ENCODE data around the gene KCNQ1. TPM values are rescaled to one million over a fixed set of nuclear protein-coding genes. Genes with fewer than 3 reads are reported as not detected.

KCNQ1 gene
- total and polyA plus RNA-seq, 2 of the 13 experiments (the other 11 are each of a cell fraction or from before 2014, with no cell fraction given): 0.02 to 0.08 TPM

- TF ChIP-seq, protein P1, sequence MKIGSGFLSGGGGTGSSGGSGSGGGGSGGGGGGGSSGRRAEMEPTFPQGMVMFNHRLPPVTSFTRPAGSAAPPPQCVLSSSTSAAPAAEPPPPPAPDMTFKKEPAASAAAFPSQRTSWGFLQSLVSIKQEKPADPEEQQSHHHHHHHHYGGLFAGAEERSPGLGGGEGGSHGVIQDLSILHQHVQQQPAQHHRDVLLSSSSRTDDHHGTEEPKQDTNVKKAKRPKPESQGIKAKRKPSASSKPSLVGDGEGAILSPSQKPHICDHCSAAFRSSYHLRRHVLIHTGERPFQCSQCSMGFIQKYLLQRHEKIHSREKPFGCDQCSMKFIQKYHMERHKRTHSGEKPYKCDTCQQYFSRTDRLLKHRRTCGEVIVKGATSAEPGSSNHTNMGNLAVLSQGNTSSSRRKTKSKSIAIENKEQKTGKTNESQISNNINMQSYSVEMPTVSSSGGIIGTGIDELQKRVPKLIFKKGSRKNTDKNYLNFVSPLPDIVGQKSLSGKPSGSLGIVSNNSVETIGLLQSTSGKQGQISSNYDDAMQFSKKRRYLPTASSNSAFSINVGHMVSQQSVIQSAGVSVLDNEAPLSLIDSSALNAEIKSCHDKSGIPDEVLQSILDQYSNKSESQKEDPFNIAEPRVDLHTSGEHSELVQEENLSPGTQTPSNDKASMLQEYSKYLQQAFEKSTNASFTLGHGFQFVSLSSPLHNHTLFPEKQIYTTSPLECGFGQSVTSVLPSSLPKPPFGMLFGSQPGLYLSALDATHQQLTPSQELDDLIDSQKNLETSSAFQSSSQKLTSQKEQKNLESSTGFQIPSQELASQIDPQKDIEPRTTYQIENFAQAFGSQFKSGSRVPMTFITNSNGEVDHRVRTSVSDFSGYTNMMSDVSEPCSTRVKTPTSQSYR (CRISPR knock-in tag; IDR thresholded peaks at IDR 0.05; ENCODE audit: borderline replicate concordance): peak; percentile 65; the same call in 1 of the 2 replicates
- TF ChIP-seq RERE (CRISPR knock-in tag; IDR thresholded peaks at IDR 0.05; ENCODE audit: low read depth) (no peak), ZNF251 (CRISPR knock-in tag; IDR thresholded peaks at IDR 0.05) (no peak), ATF4 (CRISPR knock-in tag; IDR thresholded peaks at IDR 0.05) (no peak), KMT2A (CRISPR knock-in tag; IDR thresholded peaks at IDR 0.05) (no peak), FOXK2 (IDR thresholded peaks at IDR 0.05) (no peak), THYN1 (CRISPR knock-in tag; IDR thresholded peaks at IDR 0.05; ENCODE audit: borderline replicate concordance, low read depth) (no peak), ZNF20 (CRISPR knock-in tag; IDR thresholded peaks at IDR 0.05) (no peak), HMG20A (CRISPR knock-in tag; IDR thresholded peaks at IDR 0.05; ENCODE audit: borderline replicate concordance) (no peak), ZNF891 (CRISPR knock-in tag; IDR thresholded peaks at IDR 0.05) (no peak; the same call in 1 of the 2 replicates), KDM6A (CRISPR knock-in tag; IDR thresholded peaks at IDR 0.05; ENCODE audit: low read depth) (no peak), TOPORS (CRISPR knock-in tag; IDR thresholded peaks at IDR 0.05) (no peak), ZBTB21 (CRISPR knock-in tag; IDR thresholded peaks at IDR 0.05) (0 out of 2 replicates have a peak, but pooled peaks have one; percentile 45), ZNF850 (CRISPR knock-in tag; conservative IDR thresholded peaks at IDR 0.05) (no peak), HDAC1 (CRISPR knock-in tag; IDR thresholded peaks at IDR 0.05) (no peak)
- TF ChIP-seq, protein P2, sequence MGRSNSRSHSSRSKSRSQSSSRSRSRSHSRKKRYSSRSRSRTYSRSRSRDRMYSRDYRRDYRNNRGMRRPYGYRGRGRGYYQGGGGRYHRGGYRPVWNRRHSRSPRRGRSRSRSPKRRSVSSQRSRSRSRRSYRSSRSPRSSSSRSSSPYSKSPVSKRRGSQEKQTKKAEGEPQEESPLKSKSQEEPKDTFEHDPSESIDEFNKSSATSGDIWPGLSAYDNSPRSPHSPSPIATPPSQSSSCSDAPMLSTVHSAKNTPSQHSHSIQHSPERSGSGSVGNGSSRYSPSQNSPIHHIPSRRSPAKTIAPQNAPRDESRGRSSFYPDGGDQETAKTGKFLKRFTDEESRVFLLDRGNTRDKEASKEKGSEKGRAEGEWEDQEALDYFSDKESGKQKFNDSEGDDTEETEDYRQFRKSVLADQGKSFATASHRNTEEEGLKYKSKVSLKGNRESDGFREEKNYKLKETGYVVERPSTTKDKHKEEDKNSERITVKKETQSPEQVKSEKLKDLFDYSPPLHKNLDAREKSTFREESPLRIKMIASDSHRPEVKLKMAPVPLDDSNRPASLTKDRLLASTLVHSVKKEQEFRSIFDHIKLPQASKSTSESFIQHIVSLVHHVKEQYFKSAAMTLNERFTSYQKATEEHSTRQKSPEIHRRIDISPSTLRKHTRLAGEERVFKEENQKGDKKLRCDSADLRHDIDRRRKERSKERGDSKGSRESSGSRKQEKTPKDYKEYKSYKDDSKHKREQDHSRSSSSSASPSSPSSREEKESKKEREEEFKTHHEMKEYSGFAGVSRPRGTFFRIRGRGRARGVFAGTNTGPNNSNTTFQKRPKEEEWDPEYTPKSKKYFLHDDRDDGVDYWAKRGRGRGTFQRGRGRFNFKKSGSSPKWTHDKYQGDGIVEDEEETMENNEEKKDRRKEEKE (IDR thresholded peaks at IDR 0.05): no peak
- TF ChIP-seq, protein P3, sequence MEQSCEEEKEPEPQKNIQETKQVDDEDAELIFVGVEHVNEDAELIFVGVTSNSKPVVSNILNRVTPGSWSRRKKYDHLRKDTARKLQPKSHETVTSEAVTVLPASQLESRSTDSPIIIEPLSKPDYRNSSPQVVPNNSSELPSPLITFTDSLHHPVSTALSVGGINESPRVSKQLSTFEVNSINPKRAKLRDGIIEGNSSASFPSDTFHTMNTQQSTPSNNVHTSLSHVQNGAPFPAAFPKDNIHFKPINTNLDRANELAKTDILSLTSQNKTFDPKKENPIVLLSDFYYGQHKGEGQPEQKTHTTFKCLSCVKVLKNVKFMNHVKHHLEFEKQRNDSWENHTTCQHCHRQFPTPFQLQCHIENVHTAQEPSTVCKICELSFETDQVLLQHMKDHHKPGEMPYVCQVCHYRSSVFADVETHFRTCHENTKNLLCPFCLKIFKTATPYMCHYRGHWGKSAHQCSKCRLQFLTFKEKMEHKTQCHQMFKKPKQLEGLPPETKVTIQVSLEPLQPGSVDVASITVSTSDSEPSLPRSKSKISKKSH (CRISPR knock-in tag; IDR thresholded peaks at IDR 0.05; ENCODE audit: borderline replicate concordance): no peak
These were observed 394.7 kb downstream of the KCNQ1 start (continued) for GRCh38 chr11:2839395-2839943.

Measured in HepG2 (cell line).